Measurements from ENCODE around the gene C19orf81. TPM values are rescaled to one million over a fixed set of nuclear protein-coding genes. Genes with fewer than 3 reads are reported as not detected.

Gene C19orf81
- total and polyA plus RNA-seq, 2 of the 13 experiments (the other 11 are each of a cell fraction or from before 2014, with no cell fraction given), result not detected

- Histone ChIP-seq H3K4me2 (ENCODE audit: low read depth, low read length) (no peak overlapping the region), H4K20me1 (ENCODE audit: insufficient read depth, low read length) (no peaks in the 10 kb centered on the region), H3K27ac (ENCODE audit: extremely low read length, insufficient read depth, low read length) (no peak overlapping the region), H3K36me3 (replicated peaks in 1 of 2; ENCODE audit: control insufficient read depth in 1 of 2, insufficient read depth in 2 of 2, low read length in 2 of 2) (no peaks in the 10 kb centered on the region), H3K9ac (ENCODE audit: insufficient read depth, low read depth, low read length) (no peak overlapping the region), H2AFZ (ENCODE audit: low read length) (no peak overlapping the region), H3K79me2 (ENCODE audit: insufficient read depth, low read length) (no peaks in the 10 kb centered on the region), H3K4me1 (ENCODE audit: insufficient read depth, low read length) (no peaks in the 10 kb centered on the region; the same call in 1 of the 2 replicates), H3K4me3 (replicated peaks in 1 of 3; ENCODE audit: insufficient read depth in 1 of 3, low read depth in 2 of 3, low read length in 3 of 3) (no peak overlapping the region), H3K9me3 (ENCODE audit: low read length) (peaks cover 17% of the 10 kb centered on the region), H3K27me3 (ENCODE audit: control insufficient read depth in 1 of 2, insufficient read depth in 2 of 2, low read length in 2 of 2) (peaks cover 7 to 36% of the 10 kb centered on the region in 2 experiments)
- no peak for TF ChIP-seq TCF7L2 (IDR thresholded peaks at IDR 0.05; ENCODE audit: low read depth, low read length)
- CTCF ChIA-PET (ENCODE audit: low intra/inter-chr PET ratio, low total read pairs), result no interaction called here
- 11% methylated on average over 5 of the region's 5 CpGs for WGBS (ENCODE audit: low lambda C conversion rate)
- ATAC-seq (no peak), FAIRE-seq (no peak), DNase-seq (ENCODE audit: low spot score) (no peak)
- POLR2A ChIA-PET, result no interaction called here
- in situ Hi-C loops (cut with HindIII; ENCODE audit: extremely low pct_ligation_motif_present, low pct_unique_long_range_greater_than_20kb) (no loop called here), intact Hi-C loops (cut with micrococcal nuclease; ENCODE audit: unreplicated experiment) (no loop called here)
- BruUV-seq (replicated peaks), result no TSS peak
These were observed 12.7 kb upstream of the C19orf81 start for GRCh38 chr19:50636317-50637085.

DNA sequence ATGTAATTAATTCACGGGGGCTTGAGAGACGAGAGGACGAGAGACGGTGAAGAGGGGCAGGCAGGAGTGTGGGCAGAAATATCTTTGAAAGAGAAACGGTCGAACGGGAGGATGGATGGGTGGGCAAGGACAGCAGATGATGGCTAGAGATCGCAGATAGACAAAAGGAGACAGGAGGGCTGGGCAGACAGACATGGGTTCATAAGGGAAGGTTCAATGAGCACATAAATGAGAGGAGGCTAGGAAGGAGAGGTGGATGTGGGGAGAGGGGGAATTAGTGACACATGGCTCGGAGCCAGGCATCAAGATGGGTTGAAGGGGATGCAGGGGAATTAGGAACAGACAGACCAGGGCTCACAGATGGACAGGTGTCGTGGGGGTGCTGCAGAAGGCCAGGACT lies 10.6 kb upstream of the C19orf81 start:
- H3K36me3 ChIP-seq (replicated peaks in 1 of 2; ENCODE audit: control insufficient read depth in 1 of 2, insufficient read depth in 2 of 2, low read length in 2 of 2), result no peaks in the 10 kb centered on the region
- H3K27me3 ChIP-seq (ENCODE audit: control insufficient read depth in 1 of 2, insufficient read depth in 2 of 2, low read length in 2 of 2), result peaks cover 7 to 36% of the 10 kb centered on the region in 2 experiments
- H3K9me3 ChIP-seq (ENCODE audit: low read length), result peaks cover 10% of the 10 kb centered on the region
- TF ChIP-seq ZSCAN30 (CRISPR knock-in tag; IDR thresholded peaks at IDR 0.05), result no peak
- TF ChIP-seq TRAFD1 (CRISPR knock-in tag; IDR thresholded peaks at IDR 0.05; ENCODE audit: borderline replicate concordance), result no peak
- no peak for TF ChIP-seq RXRA (CRISPR knock-in tag; IDR thresholded peaks at IDR 0.05)
- no peak for TF ChIP-seq FOXM1 (CRISPR knock-in tag; IDR thresholded peaks at IDR 0.05)
- no peak overlapping the region for H3K27ac ChIP-seq (ENCODE audit: extremely low read length, insufficient read depth, low read length)
- intact Hi-C loops (cut with micrococcal nuclease; ENCODE audit: unreplicated experiment) (no loop called here), in situ Hi-C loops (cut with HindIII; ENCODE audit: extremely low pct_ligation_motif_present, low pct_unique_long_range_greater_than_20kb) (no loop called here)
- ATAC-seq (no peak), FAIRE-seq (no peak), DNase-seq (ENCODE audit: low spot score) (no peak)
- ChIA-PET POLR2A (no interaction called here), CTCF (ENCODE audit: low intra/inter-chr PET ratio, low total read pairs) (no interaction called here)
- WGBS (ENCODE audit: low lambda C conversion rate), result 11% methylated on average over 10 of the region's 10 CpGs
- BruUV-seq (replicated peaks), result no TSS peak
- no peak overlapping the region for H3K4me3 ChIP-seq (replicated peaks in 1 of 3; ENCODE audit: insufficient read depth in 1 of 3, low read depth in 2 of 3, low read length in 3 of 3)
- H3K4me2 ChIP-seq (ENCODE audit: low read depth, low read length), result no peak overlapping the region
- no peaks in the 10 kb centered on the region; the same call in 1 of the 2 replicates for H3K4me1 ChIP-seq (ENCODE audit: insufficient read depth, low read length)
- H2AFZ ChIP-seq (ENCODE audit: low read length), result no peak overlapping the region
- no peaks in the 10 kb centered on the region for H4K20me1 ChIP-seq (ENCODE audit: insufficient read depth, low read length)
- no peak overlapping the region for H3K9ac ChIP-seq (ENCODE audit: insufficient read depth, low read depth, low read length)
- no peaks in the 10 kb centered on the region for H3K79me2 ChIP-seq (ENCODE audit: insufficient read depth, low read length)

All from HepG2 (cell line).